Measurements from ENCODE around the gene PLAGL2.

PLAGL2 gene

GRCh38 chr20:32183947-32184635 lies 23.5 kb downstream of the PLAGL2 start:
- Histone ChIP-seq H3K27ac (ENCODE audit: low read depth, low read length) (no peak overlapping the region), H2BK120ac (ENCODE audit: insufficient read depth, low read length, poor library complexity) (no peak overlapping the region), H3K23ac (ENCODE audit: low read length) (no peak overlapping the region), H3K79me1 (ENCODE audit: low read length) (no peaks in the 10 kb centered on the region), H3K4me3 (ENCODE audit: low read depth, low read length) (no peak overlapping the region), H2BK12ac (ENCODE audit: low read length) (no peak overlapping the region), H2AFZ (ENCODE audit: insufficient read depth, low read length, poor library complexity) (no peak overlapping the region), H3K4ac (ENCODE audit: low read depth, low read length) (no peak overlapping the region), H4K12ac (ENCODE audit: low read depth, low read length) (no peak overlapping the region), H4K91ac (ENCODE audit: low read depth, low read length) (no peak overlapping the region), H3K14ac (ENCODE audit: low read length) (no peak overlapping the region), H3K18ac (ENCODE audit: low read length) (no peak overlapping the region), H4K8ac (ENCODE audit: low read depth, low read length) (no peak overlapping the region), H2AK5ac (ENCODE audit: low read length) (no peak overlapping the region), H3K36me3 (ENCODE audit: control insufficient read depth in 1 of 2, insufficient read depth in 2 of 2, low read length in 2 of 2) (no peaks in the 10 kb centered on the region), H3K9ac (ENCODE audit: low read length) (no peak overlapping the region), H3K27me3 (ENCODE audit: insufficient read depth, low read length) (no peaks in the 10 kb centered on the region), H3K4me2 (ENCODE audit: low read length) (no peak overlapping the region), H3K9me3 (ENCODE audit: insufficient read depth, low read depth, low read length) (peaks cover 2% of the 10 kb centered on the region), H2BK5ac (ENCODE audit: low read depth, low read length, poor library complexity) (no peak overlapping the region), H3K79me2 (ENCODE audit: control insufficient read depth, insufficient read depth, low read length, poor library complexity) (no peaks in the 10 kb centered on the region), H3K4me1 (ENCODE audit: control insufficient read depth in 1 of 2, insufficient read depth in 2 of 2, low read length in 2 of 2) (peaks cover 0 to 2% of the 10 kb centered on the region in 2 experiments)
- DNase-seq: no peak
- no CpG with 5 or more reads among the region's 4 CpGs for WGBS (ENCODE audit: extremely low coverage, insufficient coverage, insufficient read length)

GRCh38 chr20:32181606-32182005 lies 25.9 kb downstream of the PLAGL2 start:
- H4K8ac ChIP-seq (ENCODE audit: low read depth, low read length): no peak overlapping the region
- no peak overlapping the region for H4K91ac ChIP-seq (ENCODE audit: low read depth, low read length)
- no peaks in the 10 kb centered on the region for H3K4me1 ChIP-seq (ENCODE audit: control insufficient read depth in 1 of 2, insufficient read depth in 2 of 2, low read length in 2 of 2)
- H2AK5ac ChIP-seq (ENCODE audit: low read length): no peak overlapping the region
- no peak overlapping the region for H3K4me2 ChIP-seq (ENCODE audit: low read length)
- DNase-seq: no peak
- H3K4ac ChIP-seq (ENCODE audit: low read depth, low read length): no peak overlapping the region
- H2AFZ ChIP-seq (ENCODE audit: insufficient read depth, low read length, poor library complexity): no peak overlapping the region
- H4K12ac ChIP-seq (ENCODE audit: low read depth, low read length): no peak overlapping the region
- no peaks in the 10 kb centered on the region for H3K79me2 ChIP-seq (ENCODE audit: control insufficient read depth, insufficient read depth, low read length, poor library complexity)
- H2BK5ac ChIP-seq (ENCODE audit: low read depth, low read length, poor library complexity): no peak overlapping the region
- H3K23ac ChIP-seq (ENCODE audit: low read length): no peak overlapping the region
- WGBS (ENCODE audit: extremely low coverage, insufficient coverage, insufficient read length): no CpG with 5 or more reads among the region's 2 CpGs
- no peaks in the 10 kb centered on the region for H3K27me3 ChIP-seq (ENCODE audit: insufficient read depth, low read length)
- no peaks in the 10 kb centered on the region for H3K36me3 ChIP-seq (ENCODE audit: control insufficient read depth in 1 of 2, insufficient read depth in 2 of 2, low read length in 2 of 2)
- no peak overlapping the region for H2BK120ac ChIP-seq (ENCODE audit: insufficient read depth, low read length, poor library complexity)
- no peak overlapping the region for H3K4me3 ChIP-seq (ENCODE audit: low read depth, low read length)
- no peaks in the 10 kb centered on the region for H3K79me1 ChIP-seq (ENCODE audit: low read length)
- H2BK12ac ChIP-seq (ENCODE audit: low read length): no peak overlapping the region
- H3K14ac ChIP-seq (ENCODE audit: low read length): no peak overlapping the region
- no peak overlapping the region for H3K9ac ChIP-seq (ENCODE audit: low read length)
- H3K18ac ChIP-seq (ENCODE audit: low read length): no peak overlapping the region
- no peaks in the 10 kb centered on the region for H3K9me3 ChIP-seq (ENCODE audit: insufficient read depth, low read depth, low read length)
- H3K27ac ChIP-seq (ENCODE audit: low read depth, low read length): no peak overlapping the region

GRCh38 chr20:32179934-32180333 lies 27.6 kb downstream of the PLAGL2 start:
- Histone ChIP-seq H3K36me3 (ENCODE audit: control insufficient read depth in 1 of 2, insufficient read depth in 2 of 2, low read length in 2 of 2) (no peaks in the 10 kb centered on the region), H3K27ac (ENCODE audit: low read depth, low read length) (no peak overlapping the region), H3K27me3 (ENCODE audit: insufficient read depth, low read length) (no peaks in the 10 kb centered on the region), H3K79me2 (ENCODE audit: control insufficient read depth, insufficient read depth, low read length, poor library complexity) (no peaks in the 10 kb centered on the region), H2BK120ac (ENCODE audit: insufficient read depth, low read length, poor library complexity) (no peak overlapping the region), H2BK12ac (ENCODE audit: low read length) (no peak overlapping the region), H2BK5ac (ENCODE audit: low read depth, low read length, poor library complexity) (no peak overlapping the region), H4K8ac (ENCODE audit: low read depth, low read length) (no peak overlapping the region), H3K9ac (ENCODE audit: low read length) (no peak overlapping the region), H3K4me3 (ENCODE audit: low read depth, low read length) (no peak overlapping the region), H3K23ac (ENCODE audit: low read length) (no peak overlapping the region), H2AFZ (ENCODE audit: insufficient read depth, low read length, poor library complexity) (no peak overlapping the region), H3K4me2 (ENCODE audit: low read length) (no peak overlapping the region), H2AK5ac (ENCODE audit: low read length) (no peak overlapping the region), H4K91ac (ENCODE audit: low read depth, low read length) (no peak overlapping the region), H3K14ac (ENCODE audit: low read length) (no peak overlapping the region), H3K18ac (ENCODE audit: low read length) (no peak overlapping the region), H3K4me1 (ENCODE audit: control insufficient read depth in 1 of 2, insufficient read depth in 2 of 2, low read length in 2 of 2) (no peaks in the 10 kb centered on the region), H3K4ac (ENCODE audit: low read depth, low read length) (no peak overlapping the region), H3K79me1 (ENCODE audit: low read length) (no peaks in the 10 kb centered on the region), H3K9me3 (ENCODE audit: insufficient read depth, low read depth, low read length) (no peaks in the 10 kb centered on the region), H4K12ac (ENCODE audit: low read depth, low read length) (no peak overlapping the region)
- no peak for DNase-seq
- WGBS (ENCODE audit: extremely low coverage, insufficient coverage, insufficient read length): no CpG with 5 or more reads among the region's 4 CpGs

- Histone ChIP-seq H3K9ac (ENCODE audit: low read length) (no peak overlapping the region), H3K4me3 (ENCODE audit: low read depth, low read length) (no peak overlapping the region), H2AK5ac (ENCODE audit: low read length) (no peak overlapping the region), H3K14ac (ENCODE audit: low read length) (no peak overlapping the region), H2BK12ac (ENCODE audit: low read length) (no peak overlapping the region), H3K4me2 (ENCODE audit: low read length) (no peak overlapping the region), H2BK5ac (ENCODE audit: low read depth, low read length, poor library complexity) (no peak overlapping the region), H3K4ac (ENCODE audit: low read depth, low read length) (no peak overlapping the region), H3K27ac (ENCODE audit: low read depth, low read length) (no peak overlapping the region), H3K9me3 (ENCODE audit: insufficient read depth, low read depth, low read length) (no peaks in the 10 kb centered on the region), H2AFZ (ENCODE audit: insufficient read depth, low read length, poor library complexity) (no peak overlapping the region), H3K79me1 (ENCODE audit: low read length) (no peaks in the 10 kb centered on the region), H4K91ac (ENCODE audit: low read depth, low read length) (no peak overlapping the region), H3K23ac (ENCODE audit: low read length) (no peak overlapping the region), H2BK120ac (ENCODE audit: insufficient read depth, low read length, poor library complexity) (no peak overlapping the region), H3K4me1 (ENCODE audit: control insufficient read depth in 1 of 2, insufficient read depth in 2 of 2, low read length in 2 of 2) (no peaks in the 10 kb centered on the region), H3K79me2 (ENCODE audit: control insufficient read depth, insufficient read depth, low read length, poor library complexity) (no peaks in the 10 kb centered on the region), H3K27me3 (ENCODE audit: insufficient read depth, low read length) (no peaks in the 10 kb centered on the region), H3K36me3 (ENCODE audit: control insufficient read depth in 1 of 2, insufficient read depth in 2 of 2, low read length in 2 of 2) (no peaks in the 10 kb centered on the region), H3K18ac (ENCODE audit: low read length) (no peak overlapping the region), H4K8ac (ENCODE audit: low read depth, low read length) (no peak overlapping the region), H4K12ac (ENCODE audit: low read depth, low read length) (no peak overlapping the region)
- DNase-seq: no peak
- WGBS (ENCODE audit: extremely low coverage, insufficient coverage, insufficient read length): no CpG with 5 or more reads among the region's 2 CpGs
Observed at GRCh38 chr20:32179515-32179914, 28.0 kb downstream of the PLAGL2 start.

Measured in trophoblast cell (in vitro differentiated cells and primary cell).